HG03280 (cell line): ENCODE results near the gene CRB2.

Source experiments
- ATAC-seq: cut with Tn5 transposase; IDR thresholded peaks from one replicate; pipeline ENCODE4 v1.9.1; 2021; ENCODE audit warnings: mild to moderate bottlenecking, moderate library complexity; ENCODE audit not compliant: unreplicated experiment

Gene CRB2

GRCh38 chr9:123355761-123356431 is at the start of gene CRB2:
CRB2 (plus strand) TSS chr9:123356197; CDS start chr9:123356261, 64 bp downstream.
- ATAC-seq: no peak

DNA sequence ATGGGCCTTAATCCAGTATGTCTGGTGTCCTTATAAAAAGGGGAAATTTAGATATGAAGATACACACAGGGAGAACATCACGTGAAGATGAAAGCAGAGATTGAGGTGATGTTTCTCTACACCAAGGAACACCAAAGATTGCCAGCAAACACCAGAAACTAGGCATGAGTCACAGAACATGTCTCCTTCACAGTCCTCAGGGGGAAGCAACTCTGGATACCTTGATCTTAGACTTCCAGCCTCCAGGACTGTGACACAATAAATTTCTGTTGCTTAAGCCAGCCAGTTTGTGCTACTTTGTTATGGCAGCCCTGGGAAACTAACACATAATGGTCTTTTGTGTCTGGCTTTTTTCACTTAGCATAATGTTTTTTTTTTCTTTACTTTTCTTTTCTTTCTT is 46.4 kb upstream of the CRB2 start:
- no peak for ATAC-seq

DNA sequence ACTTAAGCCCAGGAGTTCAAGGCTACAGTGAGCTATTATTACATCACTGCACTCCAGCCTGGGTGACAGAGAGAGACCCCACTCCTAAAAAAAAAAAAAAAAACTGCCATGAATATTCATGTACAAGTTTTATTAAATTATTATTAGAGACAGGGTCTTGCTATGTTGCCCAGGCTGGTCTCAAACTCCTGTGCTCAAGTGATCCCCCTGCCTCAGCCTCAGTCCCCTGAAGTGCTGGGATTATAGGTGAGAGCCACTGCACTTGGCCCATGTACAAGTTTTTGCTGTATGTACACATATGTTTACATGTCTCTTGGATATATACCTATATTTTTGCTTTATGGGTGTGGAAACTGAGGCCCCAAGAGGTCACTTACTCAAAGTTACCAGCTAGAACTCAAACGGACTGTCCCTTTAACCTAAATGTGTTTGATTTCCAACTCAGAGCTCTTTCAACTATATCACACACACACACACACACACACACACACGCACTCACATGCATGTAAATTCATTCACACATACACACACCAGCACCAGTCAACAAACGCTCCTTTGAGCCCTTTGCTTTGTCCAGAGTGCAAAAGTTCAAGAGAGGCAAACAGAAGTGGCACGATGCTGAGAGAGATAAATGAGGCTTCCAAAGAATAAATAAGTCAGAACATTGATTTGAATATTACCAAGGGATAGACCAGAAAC is 45.3 kb upstream of the CRB2 start:
- ATAC-seq: no peak

DNA sequence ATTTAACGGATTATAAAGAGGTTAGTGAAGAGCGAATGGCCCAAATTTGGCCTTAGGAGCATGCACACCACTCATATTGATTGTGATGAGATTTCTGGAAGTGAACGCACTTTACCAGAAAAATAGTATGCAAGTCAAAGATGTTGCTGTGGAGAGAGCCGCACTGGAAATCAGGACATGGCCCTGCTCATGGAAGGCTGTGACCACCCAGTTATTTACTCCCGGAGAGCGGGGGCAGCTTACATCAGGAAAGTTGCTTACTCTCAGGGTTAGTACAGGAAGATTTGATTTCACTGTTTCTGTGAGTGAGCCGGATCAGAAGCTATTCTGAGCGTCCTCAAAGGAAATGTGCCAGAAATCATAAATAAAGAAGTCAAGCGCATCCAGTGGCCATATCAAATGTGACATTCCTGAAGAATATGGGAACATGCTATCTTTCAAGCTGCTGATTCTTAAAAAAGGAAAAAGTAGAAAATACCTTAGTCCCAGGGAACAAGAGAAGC is 44.7 kb upstream of the CRB2 start:
- no peak for ATAC-seq

GRCh38 chr9:123312306-123312877 is 43.6 kb upstream of the CRB2 start:
- ATAC-seq: no peak

DNA sequence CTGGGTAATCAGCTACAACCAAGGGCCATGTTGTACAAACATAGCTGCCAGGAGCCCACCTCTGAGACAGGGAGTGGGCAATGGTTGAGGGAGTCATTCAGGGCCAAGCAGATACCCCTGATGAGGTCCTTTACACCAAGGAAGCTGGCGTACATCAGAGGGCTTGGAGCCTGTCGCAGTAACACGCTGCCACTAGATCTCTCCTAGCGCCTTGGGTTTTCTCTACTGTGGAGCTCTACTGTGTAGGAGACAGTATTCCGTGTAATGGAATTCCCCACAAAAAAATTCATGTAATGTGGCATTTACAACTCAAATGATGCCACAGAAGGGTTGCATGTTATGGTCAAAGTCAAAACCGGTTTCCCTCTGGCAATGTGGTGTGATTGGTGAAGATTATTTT is 41.4 kb upstream of the CRB2 start:
- no peak for ATAC-seq

- ATAC-seq: no peak
These were observed 40.4 kb upstream of the CRB2 start for GRCh38 chr9:123315635-123316034.

- ATAC-seq: no peak
These were observed 39.8 kb upstream of the CRB2 start for GRCh38 chr9:123316053-123316718.

DNA sequence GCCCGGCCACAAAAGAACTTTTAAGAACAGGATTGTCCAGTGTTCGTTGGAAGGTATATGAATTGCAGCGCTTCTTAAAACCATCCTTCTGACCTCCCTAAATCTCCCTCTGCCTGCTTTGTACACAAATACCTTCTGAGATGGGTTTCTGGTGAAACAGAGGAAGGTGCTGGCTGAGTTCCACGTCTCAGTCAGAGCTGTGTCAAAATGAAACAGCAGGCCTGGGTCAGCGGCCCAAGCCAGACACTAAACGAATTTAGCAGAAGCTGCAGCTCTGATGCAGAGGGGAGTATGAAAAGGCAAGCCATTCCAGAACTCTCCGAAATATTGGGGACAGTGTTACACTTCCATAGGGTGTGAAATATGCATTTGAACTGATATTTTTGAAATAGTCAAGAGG is 37.8 kb upstream of the CRB2 start:
- ATAC-seq: no peak

- no peak for ATAC-seq
These were observed 37.0 kb upstream of the CRB2 start for GRCh38 chr9:123318961-123319421.

GRCh38 chr9:123319541-123320339 is 36.3 kb upstream of the CRB2 start:
- no peak for ATAC-seq

- no peak for ATAC-seq
These were observed 35.2 kb upstream of the CRB2 start for GRCh38 chr9:123320814-123321213.

DNA sequence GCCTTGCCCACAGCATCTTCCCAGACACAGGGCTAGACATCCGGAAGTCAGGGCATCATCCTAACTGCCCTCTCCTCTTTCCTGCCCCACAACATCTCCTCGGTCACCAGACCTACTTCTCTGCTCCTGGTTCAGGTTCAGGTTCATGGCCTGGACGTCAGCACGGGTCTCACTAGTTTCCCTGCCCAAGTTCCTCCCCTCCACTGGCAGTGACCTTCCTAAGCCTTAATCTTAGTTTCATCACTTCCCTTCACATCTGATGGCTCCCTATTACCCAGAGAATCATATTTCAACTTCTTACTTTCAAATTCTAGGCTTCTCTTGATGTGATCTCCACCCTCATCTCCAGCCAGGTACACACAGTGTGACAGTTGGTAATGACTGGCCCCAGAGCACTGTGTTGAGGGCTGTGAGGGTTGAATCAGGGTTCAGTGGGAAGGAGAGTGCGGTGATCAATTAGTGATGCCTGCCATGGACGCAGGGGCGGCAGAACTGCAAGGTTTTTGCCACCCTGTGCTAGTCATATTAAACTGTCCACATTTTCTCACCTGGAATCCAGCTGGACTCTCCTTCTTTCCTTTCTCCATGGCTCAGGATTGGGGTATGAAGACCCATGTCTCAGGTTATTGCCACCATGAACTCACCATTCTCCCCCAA is 34.3 kb upstream of the CRB2 start:
- ATAC-seq: no peak

DNA sequence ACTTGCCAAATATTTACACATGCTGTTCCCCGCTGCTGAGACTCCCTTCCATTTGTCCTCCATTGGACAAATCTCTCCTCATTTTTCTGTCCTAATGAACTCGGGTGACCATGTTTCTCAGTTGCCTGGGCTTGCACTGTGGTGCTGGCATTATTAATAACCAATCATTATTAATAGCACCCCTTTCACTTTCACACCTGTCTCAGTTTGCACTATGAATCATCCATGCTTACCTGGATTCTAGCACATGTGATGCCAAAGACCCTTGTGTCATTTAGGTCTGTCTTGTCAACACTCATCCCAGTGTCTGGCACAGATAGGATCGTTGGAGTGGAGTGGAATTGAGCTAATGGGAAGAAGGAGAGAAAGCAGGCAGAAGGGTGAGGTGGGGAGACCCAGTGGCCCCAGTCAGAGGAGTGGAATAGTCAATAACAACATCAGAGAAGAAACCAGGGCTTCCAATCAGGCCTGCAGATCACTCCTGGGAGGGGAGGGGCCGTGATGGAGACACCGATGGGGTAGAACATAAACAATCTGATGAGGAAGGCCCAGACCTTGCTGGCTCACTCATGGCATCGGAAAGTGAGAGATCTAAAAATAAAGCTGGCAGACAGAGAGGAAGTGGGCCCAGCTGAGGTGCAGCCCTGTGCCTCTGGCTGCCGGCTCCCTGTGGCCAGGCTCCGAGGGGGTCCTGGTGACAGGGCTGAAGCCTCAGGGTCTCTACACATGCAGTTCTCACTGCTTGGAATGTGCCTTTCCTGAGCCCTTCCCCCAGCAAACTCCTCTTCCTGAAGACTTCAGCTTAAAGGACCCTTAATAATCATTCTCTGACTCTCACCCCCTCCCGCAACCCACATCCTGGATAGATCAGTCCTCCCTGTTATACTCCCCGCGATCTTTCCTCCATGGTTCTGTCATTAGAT is 33.5 kb upstream of the CRB2 start:
- ATAC-seq: peak; percentile 50

GRCh38 chr9:123323196-123324013 is 32.6 kb upstream of the CRB2 start:
- no peak for ATAC-seq

DNA sequence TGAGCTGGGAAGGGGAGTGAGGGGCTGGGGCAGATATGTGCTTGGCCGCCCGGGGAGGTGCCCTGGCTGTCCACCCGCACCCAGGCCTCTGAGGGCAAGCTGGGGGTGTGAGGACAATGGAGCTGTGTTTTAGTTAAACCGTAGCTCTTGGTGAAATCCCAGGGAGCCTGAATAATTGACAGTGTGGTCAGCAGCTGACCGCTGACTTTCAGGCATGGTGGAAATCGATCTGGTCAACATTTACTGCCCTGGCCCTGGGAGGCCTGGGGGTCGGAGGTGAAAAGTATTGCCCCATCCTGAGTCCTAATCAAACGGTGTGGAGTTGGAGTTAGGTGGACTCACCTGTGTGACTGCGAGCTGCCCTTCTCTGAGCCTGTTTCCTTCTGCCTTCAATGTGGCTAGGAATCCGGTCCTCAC is 31.2 kb upstream of the CRB2 start:
- ATAC-seq: no peak

GRCh38 chr9:123326187-123326586 is 29.8 kb upstream of the CRB2 start:
- ATAC-seq: no peak

- ATAC-seq: no peak
These were observed 29.3 kb upstream of the CRB2 start for GRCh38 chr9:123326662-123327093.
